GM21381 (cell line): Measurements from ENCODE around the gene DIP2C.
"Not testable (repeated sequence)": the region's sequence is repeated elsewhere in the genome, so short reads cannot be mapped to it uniquely, and the experiment has no call there.

ENCODE experiments used
- ATAC-seq: cut with Tn5 transposase; IDR thresholded peaks from one replicate; pipeline ENCODE4 v1.9.1; 2021; ENCODE audit warnings: mild to moderate bottlenecking, moderate library complexity; ENCODE audit not compliant: unreplicated experiment

Gene DIP2C

GRCh38 chr10:543862-544822 is 145.3 kb downstream of the DIP2C start:
- ATAC-seq: no peak

- ATAC-seq: no peak
Measured at GRCh38 chr10:543131-543530, 146.3 kb downstream of the DIP2C start.

GRCh38 chr10:541750-542371 is 147.6 kb downstream of the DIP2C start:
- ATAC-seq: no peak

GRCh38 chr10:541041-541440 is 148.4 kb downstream of the DIP2C start:
- ATAC-seq: no peak

- no peak for ATAC-seq
Measured at GRCh38 chr10:538895-539294, 150.6 kb downstream of the DIP2C start.

GRCh38 chr10:536935-537334 is 152.5 kb downstream of the DIP2C start:
- ATAC-seq: no peak

- no peak for ATAC-seq
Measured at GRCh38 chr10:536371-536925, 153.0 kb downstream of the DIP2C start.

GRCh38 chr10:535952-536351 is 153.5 kb downstream of the DIP2C start:
- no peak for ATAC-seq

- ATAC-seq: no peak
Measured at GRCh38 chr10:535051-535450, 154.4 kb downstream of the DIP2C start.

GRCh38 chr10:534047-534566 is 155.4 kb downstream of the DIP2C start:
- no peak for ATAC-seq

- ATAC-seq: no peak
Measured at GRCh38 chr10:533611-534010, 155.9 kb downstream of the DIP2C start.

- ATAC-seq: no peak
Measured at GRCh38 chr10:533186-533585, 156.3 kb downstream of the DIP2C start.

GRCh38 chr10:532331-532730 is 157.1 kb downstream of the DIP2C start:
- not testable (repeated sequence) for ATAC-seq

- ATAC-seq: no peak
Measured at GRCh38 chr10:531541-531940, 157.9 kb downstream of the DIP2C start.

GRCh38 chr10:530717-531116 is 158.8 kb downstream of the DIP2C start:
- ATAC-seq: no peak

- no peak for ATAC-seq
Measured at GRCh38 chr10:529468-530230, 159.8 kb downstream of the DIP2C start.

- ATAC-seq: no peak
Measured at GRCh38 chr10:528173-529165, 161.0 kb downstream of the DIP2C start.

GRCh38 chr10:527416-527815 is 162.1 kb downstream of the DIP2C start:
- no peak for ATAC-seq

- no peak for ATAC-seq
Measured at GRCh38 chr10:526651-527312, 162.7 kb downstream of the DIP2C start.
